Activated CD4-positive, alpha-beta memory T cell treated with anti-CD3 and anti-CD28 coated beads, Interleukin-2, amount 10 ng/mL, durations not matched to agents 7 days and 5 days (primary cell): ENCODE results near the gene RNASE8. TPM values are rescaled to one million over a fixed set of nuclear protein-coding genes. Genes with fewer than 3 reads are reported as not detected.

Experiments used
- CTCF ChIA-PET: fragments of 350-600 bp; sonication (Branson Sonifier 250); formaldehyde crosslinking; loops from one replicate; lab custom pipeline; 2021; ENCODE audit warnings: antibody characterized with exemption, inconsistent platforms; lab: Charles Lee
- POLR2A ChIA-PET: fragments of 350-600 bp; sonication (Branson Sonifier 250); formaldehyde crosslinking; loops from one replicate; lab custom pipeline; 2021; ENCODE audit warnings: antibody characterized with exemption; lab: Charles Lee
- DNase-seq: peaks from one replicate; pipeline ENCODE4 v3.0.0-alpha.2; 2020
- H3K27ac Mint-ChIP-seq: one replicate; pipeline ENCODE4 v1.8.0; 2021; ENCODE audit warnings: mild to moderate bottlenecking, mixed read lengths
- H3K27me3 Mint-ChIP-seq: one replicate; pipeline ENCODE4 v1.8.0; 2021; ENCODE audit warnings: mixed read lengths
- H3K36me3 Mint-ChIP-seq: one replicate; pipeline ENCODE4 v1.8.0; 2021; ENCODE audit warnings: low read depth, mixed read lengths
- H3K4me1 Mint-ChIP-seq: one replicate; pipeline ENCODE4 v1.8.0; 2021; ENCODE audit warnings: mixed read lengths
- H3K4me3 Mint-ChIP-seq: one replicate; pipeline ENCODE4 v1.8.0; 2021; ENCODE audit warnings: mild to moderate bottlenecking, mixed read lengths
- H3K9me3 Mint-ChIP-seq: one replicate; pipeline ENCODE4 v1.8.0; 2021; ENCODE audit warnings: mixed read lengths
- total RNA-seq, 2 experiments: library from RNA; stranded (reverse); gene quantifications; one replicate each; pipeline ENCODE4 v1.2.3, GENCODE V29; 2021

The RNASE8 gene
- total RNA-seq, 2 experiments from 2014 or later: not detected

DNA sequence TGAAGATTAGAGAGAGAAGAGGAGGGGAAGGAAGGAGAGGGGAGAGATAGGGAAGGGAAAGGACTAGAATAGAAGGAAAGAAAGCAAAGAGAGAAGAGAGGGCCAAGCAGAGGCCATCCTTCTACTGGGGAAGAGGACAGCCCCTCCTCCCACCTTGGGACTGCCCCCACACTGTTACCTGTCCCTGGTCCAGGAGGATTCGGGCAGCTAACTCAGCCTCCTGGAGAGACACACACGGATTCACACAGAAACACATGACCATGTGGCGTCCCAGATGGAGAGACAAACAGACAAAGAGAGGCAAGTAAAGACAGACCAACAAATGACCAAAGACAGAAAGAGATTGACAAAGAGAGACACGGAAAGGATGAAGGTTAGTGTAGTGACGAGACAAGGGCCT is 34.9 kb upstream of the RNASE8 start:
- Mint-ChIP-seq H3K27ac (no peak overlapping the region), H3K27me3 (peaks cover 34% of the 10 kb centered on the region), H3K9me3 (no peaks in the 10 kb centered on the region), H3K4me1 (peaks cover 11% of the 10 kb centered on the region), H3K4me3 (no peak overlapping the region), H3K36me3 (no peaks in the 10 kb centered on the region)
- ChIA-PET CTCF (interaction anchor here (0.9 to 2.0 kb wide), 2 partner anchors 8 to 22 kb away, joined by 5 to 16 read pairs; no protein-coding TSS in a partner anchor), POLR2A (no interaction called here)
- DNase-seq: no peak

GRCh38 chr14:21023174-21023573 is 34.4 kb upstream of the RNASE8 start:
- no peak for DNase-seq
- ChIA-PET CTCF (interaction anchor here (2.0 kb wide), 1 partner anchor 8 kb away, joined by 16 read pairs; no protein-coding TSS in a partner anchor), POLR2A (no interaction called here)
- no peak overlapping the region for H3K4me3 Mint-ChIP-seq
- no peak overlapping the region for H3K27ac Mint-ChIP-seq
- no peaks in the 10 kb centered on the region for H3K36me3 Mint-ChIP-seq
- peaks cover 34% of the 10 kb centered on the region for H3K27me3 Mint-ChIP-seq
- no peaks in the 10 kb centered on the region for H3K9me3 Mint-ChIP-seq
- H3K4me1 Mint-ChIP-seq: peaks cover 11% of the 10 kb centered on the region

DNA sequence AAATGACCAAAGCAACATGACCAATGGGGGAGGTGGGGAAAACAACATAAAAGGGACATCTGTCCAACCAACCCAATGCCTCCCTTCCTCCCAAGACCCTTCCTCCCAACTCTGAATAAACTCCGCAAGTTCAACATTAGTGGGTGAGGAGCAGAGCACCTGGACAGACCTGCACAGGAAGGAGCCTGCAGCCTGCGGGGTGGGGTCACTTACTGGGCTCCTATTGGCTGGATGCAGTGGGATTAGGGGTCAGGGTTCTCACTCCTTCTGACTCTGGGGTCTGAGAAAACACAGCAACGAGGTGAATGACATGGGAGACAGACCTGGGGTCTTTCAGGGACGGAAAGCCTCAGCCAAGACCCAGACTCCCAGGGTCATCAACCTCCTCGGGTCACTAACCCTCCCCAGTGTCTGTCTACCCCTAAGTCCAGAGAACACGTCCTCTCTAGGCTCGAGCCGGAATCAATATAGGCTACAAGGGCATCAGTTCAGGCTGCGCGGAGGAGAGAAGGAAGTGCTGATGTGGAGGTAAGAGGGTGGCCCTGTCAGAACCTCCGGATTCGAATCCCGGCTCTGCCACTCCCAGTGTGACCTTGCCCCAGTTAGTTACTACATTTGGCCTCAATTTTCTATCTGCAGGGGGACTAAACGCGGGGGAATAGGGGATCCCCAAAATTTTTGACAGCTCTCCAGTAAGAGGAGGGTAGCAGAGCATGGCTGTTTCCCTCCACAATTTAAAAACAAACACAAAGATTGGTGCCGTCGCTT is 33.6 kb upstream of the RNASE8 start:
- no peak overlapping the region for H3K27ac Mint-ChIP-seq
- H3K27me3 Mint-ChIP-seq: peaks cover 34% of the 10 kb centered on the region
- ChIA-PET CTCF (interaction anchor here (1.3 to 2.0 kb wide), 3 partner anchors 9 to 80 kb away, joined by 3 to 16 read pairs (median 5); no protein-coding TSS in a partner anchor), POLR2A (interaction anchor here (1.0 kb wide), 1 partner anchor 80 kb away, joined by 3 read pairs; no protein-coding TSS in a partner anchor)
- no peaks in the 10 kb centered on the region for H3K9me3 Mint-ChIP-seq
- DNase-seq: no peak
- peaks cover 11% of the 10 kb centered on the region for H3K4me1 Mint-ChIP-seq
- peak overlapping the region; percentile 68 for H3K4me3 Mint-ChIP-seq
- no peaks in the 10 kb centered on the region for H3K36me3 Mint-ChIP-seq

- POLR2A ChIA-PET: interaction anchor here (1.0 kb wide), 1 partner anchor 80 kb away, joined by 3 read pairs; no protein-coding TSS in a partner anchor
- H3K27ac Mint-ChIP-seq: no peak within 1 kb of the TSS
Measured at GRCh38 chr14:21024585-21025370, 32.8 kb upstream of the RNASE8 start, which contains the start of gene NDRG2. Gene NDRG2, minus strand, starts transcription at chr14:21025061. Its CDS starts 1,746 bp downstream, at chr14:21023315.

DNA sequence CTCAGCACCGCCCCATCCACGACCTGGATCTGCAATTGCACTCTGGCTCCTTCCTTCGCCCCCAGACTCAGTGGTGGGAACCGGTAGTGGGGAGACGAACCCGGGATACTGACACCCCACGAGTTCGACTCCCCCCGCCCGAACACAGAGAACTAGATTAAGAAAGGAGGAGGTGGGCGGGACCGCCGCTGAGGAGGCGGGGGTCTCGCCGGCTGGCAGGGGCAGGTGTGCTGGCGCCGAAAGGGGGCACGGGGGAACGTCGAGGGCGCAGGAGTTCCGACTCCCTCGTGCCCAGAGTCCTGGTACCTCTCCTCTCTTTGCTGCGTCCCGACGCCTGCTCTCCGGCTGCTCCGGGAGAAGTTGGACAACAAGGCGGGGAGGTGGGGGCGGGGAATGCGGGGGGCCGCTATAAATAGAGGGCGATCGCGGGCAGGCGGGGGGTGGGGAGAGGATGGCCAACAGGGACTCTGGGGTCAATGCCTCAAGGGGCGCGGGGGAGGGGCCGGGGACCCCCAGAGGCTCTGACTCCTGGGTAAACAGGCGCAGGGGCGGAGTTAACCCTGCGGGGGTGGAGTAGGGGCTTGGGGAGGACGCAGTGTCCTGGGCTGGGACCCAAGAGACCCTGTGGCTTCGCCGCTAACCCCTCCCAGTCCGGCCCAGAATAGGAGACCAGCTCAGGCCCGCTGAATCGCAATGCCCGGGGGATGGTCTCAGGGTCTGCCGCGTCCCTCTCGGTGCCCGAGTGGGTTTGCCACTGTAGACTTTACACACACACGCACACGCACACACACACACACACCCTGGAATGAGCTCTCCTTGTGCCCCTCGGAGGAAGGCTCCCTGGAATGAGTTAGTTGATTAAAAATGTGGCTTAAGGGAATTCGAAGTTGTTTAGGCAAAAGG is 32.0 kb upstream of the RNASE8 start:
- Mint-ChIP-seq H3K27me3 (peaks cover 34% of the 10 kb centered on the region), H3K36me3 (no peaks in the 10 kb centered on the region), H3K4me1 (peaks cover 11% of the 10 kb centered on the region), H3K4me3 (peak overlapping the region; percentile 69), H3K27ac (no peak overlapping the region), H3K9me3 (no peaks in the 10 kb centered on the region)
- ChIA-PET CTCF (interaction anchor here (1.2 to 1.4 kb wide), 4 partner anchors 11 to 79 kb away, joined by 3 to 5 read pairs (median 3); no protein-coding TSS in a partner anchor), POLR2A (no interaction called here)
- no peak for DNase-seq

More at GRCh38 chr14:21024585-21025370, 32.8 kb upstream of the RNASE8 start, which contains the start of gene NDRG2:
- H3K27me3 Mint-ChIP-seq: peaks cover 34% of the 10 kb centered on the region
- peaks cover 11% of the 10 kb centered on the region for H3K4me1 Mint-ChIP-seq
- peak; percentile 74 for DNase-seq
- CTCF ChIA-PET: interaction anchor here (1.3 to 2.0 kb wide), 3 partner anchors 10 to 79 kb away, joined by 3 to 16 read pairs (median 5); no protein-coding TSS in a partner anchor
- peak within 1 kb of the TSS; percentile 69 for H3K4me3 Mint-ChIP-seq
- H3K36me3 Mint-ChIP-seq: no peaks in the 10 kb centered on the region
- H3K9me3 Mint-ChIP-seq: no peaks in the 10 kb centered on the region

GRCh38 chr14:21026274-21026987 is 31.2 kb upstream of the RNASE8 start:
- H3K27ac Mint-ChIP-seq: no peak overlapping the region
- H3K4me3 Mint-ChIP-seq: no peak overlapping the region
- POLR2A ChIA-PET: no interaction called here
- DNase-seq: no peak
- peaks cover 34% of the 10 kb centered on the region for H3K27me3 Mint-ChIP-seq
- CTCF ChIA-PET: interaction anchor here (1.2 to 1.4 kb wide), 3 partner anchors 12 to 79 kb away, joined by 3 to 5 read pairs (median 3); no protein-coding TSS in a partner anchor
- no peaks in the 10 kb centered on the region for H3K9me3 Mint-ChIP-seq
- H3K36me3 Mint-ChIP-seq: no peaks in the 10 kb centered on the region
- peaks cover 11% of the 10 kb centered on the region for H3K4me1 Mint-ChIP-seq

GRCh38 chr14:21026988-21027315 is 30.7 kb upstream of the RNASE8 start:
- Mint-ChIP-seq H3K27me3 (peaks cover 37% of the 10 kb centered on the region), H3K9me3 (no peaks in the 10 kb centered on the region), H3K36me3 (no peaks in the 10 kb centered on the region), H3K4me3 (no peak overlapping the region), H3K27ac (no peak overlapping the region), H3K4me1 (peaks cover 11% of the 10 kb centered on the region)
- ChIA-PET POLR2A (no interaction called here), CTCF (interaction anchor here (1.2 to 1.4 kb wide), 2 partner anchors 77 to 78 kb away, joined by 3 read pairs; no protein-coding TSS in a partner anchor)
- DNase-seq: no peak

- no peak within 1 kb of the TSS for H3K4me3 Mint-ChIP-seq
- no peaks in the 10 kb centered on the region for H3K36me3 Mint-ChIP-seq
- DNase-seq: no peak
- H3K27ac Mint-ChIP-seq: no peak within 1 kb of the TSS
- ChIA-PET CTCF (interaction anchor here (3.6 kb wide), 1 partner anchor 15 kb away, joined by 19 read pairs; no protein-coding TSS in a partner anchor), POLR2A (no interaction called here)
- H3K27me3 Mint-ChIP-seq: peaks cover 10% of the 10 kb centered on the region
- H3K4me1 Mint-ChIP-seq: no peaks in the 10 kb centered on the region
- H3K9me3 Mint-ChIP-seq: no peaks in the 10 kb centered on the region
Measured at GRCh38 chr14:21029917-21030316, 27.7 kb upstream of the RNASE8 start, which contains the start of gene TPPP2. Gene TPPP2, plus strand, starts transcription at chr14:21030217. Its CDS starts 365 bp downstream, at chr14:21030582.

GRCh38 chr14:21030531-21030930 is 27.1 kb upstream of the RNASE8 start:
- ChIA-PET CTCF (interaction anchor here (3.6 kb wide), 1 partner anchor 16 kb away, joined by 19 read pairs; no protein-coding TSS in a partner anchor), POLR2A (no interaction called here)
- no peaks in the 10 kb centered on the region for H3K36me3 Mint-ChIP-seq

GRCh38 chr14:21032326-21033132 is 25.1 kb upstream of the RNASE8 start:
- ChIA-PET POLR2A (interaction anchor here (1.3 kb wide), 1 partner anchor 18 kb away, joined by 4 read pairs; no protein-coding TSS in a partner anchor), CTCF (interaction anchor here (0.5 to 3.4 kb wide), 4 partner anchors 18 to 353 kb away, joined by 3 to 19 read pairs (median 3); no protein-coding TSS in a partner anchor)
- H3K4me1 Mint-ChIP-seq: no peaks in the 10 kb centered on the region
- H3K36me3 Mint-ChIP-seq: no peaks in the 10 kb centered on the region
- H3K27ac Mint-ChIP-seq: no peak overlapping the region
- no peak for DNase-seq
- H3K27me3 Mint-ChIP-seq: peaks cover 3% of the 10 kb centered on the region
- no peaks in the 10 kb centered on the region for H3K9me3 Mint-ChIP-seq
- H3K4me3 Mint-ChIP-seq: no peak overlapping the region

More at GRCh38 chr14:21030531-21030930, 27.1 kb upstream of the RNASE8 start:
- Mint-ChIP-seq H3K4me3 (no peak overlapping the region), H3K27me3 (peaks cover 8% of the 10 kb centered on the region), H3K27ac (no peak overlapping the region), H3K4me1 (no peaks in the 10 kb centered on the region), H3K9me3 (no peaks in the 10 kb centered on the region)
- DNase-seq: no peak
